Hematopoietic multipotent progenitor cell treated with erythropoietin and hydrocortisone succinate and interleukin-3 and kit ligand, for 4 days (in vitro differentiated cells): ENCODE measurements around the gene RFXAP.

Experiments
- DNase-seq: peaks from one replicate; pipeline ENCODE4 v3.0.0-alpha.2; 2015

Gene RFXAP

GRCh38 chr13:36818804-36819738 lies at the start of gene RFXAP:
RFXAP (plus strand) TSS chr13:36819222; CDS start chr13:36819358, 136 bp downstream.
- peak; percentile 95 for DNase-seq

- no peak for DNase-seq
Observed at GRCh38 chr13:36769545-36769944, 49.5 kb upstream of the RFXAP start.

GRCh38 chr13:36770741-36771140 lies 48.3 kb upstream of the RFXAP start:
- no peak for DNase-seq

- no peak for DNase-seq
Observed at GRCh38 chr13:36772853-36773252, 46.2 kb upstream of the RFXAP start.

GRCh38 chr13:36774931-36775330 lies 44.1 kb upstream of the RFXAP start:
- no peak for DNase-seq

GRCh38 chr13:36776175-36776574 lies 42.8 kb upstream of the RFXAP start:
- no peak for DNase-seq

- no peak for DNase-seq
Observed at GRCh38 chr13:36778083-36778671, 40.8 kb upstream of the RFXAP start.

GRCh38 chr13:36783890-36784289 lies 35.1 kb upstream of the RFXAP start:
- no peak for DNase-seq

GRCh38 chr13:36786175-36786574 lies 32.8 kb upstream of the RFXAP start:
- peak; percentile 16 for DNase-seq

GRCh38 chr13:36787181-36787580 lies 31.8 kb upstream of the RFXAP start:
- no peak for DNase-seq

- no peak for DNase-seq
Observed at GRCh38 chr13:36788276-36788675, 30.7 kb upstream of the RFXAP start.

GRCh38 chr13:36789061-36789460 lies 30.0 kb upstream of the RFXAP start:
- DNase-seq = peak; percentile 13

GRCh38 chr13:36789730-36790129 lies 29.3 kb upstream of the RFXAP start:
- DNase-seq = no peak

- no peak for DNase-seq
Observed at GRCh38 chr13:36794706-36795105, 24.3 kb upstream of the RFXAP start.

- DNase-seq = no peak
Observed at GRCh38 chr13:36795463-36795862, 23.6 kb upstream of the RFXAP start.

- no peak for DNase-seq
Observed at GRCh38 chr13:36796052-36796451, 23.0 kb upstream of the RFXAP start.

GRCh38 chr13:36801035-36801434 lies 18.0 kb upstream of the RFXAP start:
- DNase-seq = no peak

- no peak for DNase-seq
Observed at GRCh38 chr13:36804588-36804987, 14.4 kb upstream of the RFXAP start.

- no peak for DNase-seq
Observed at GRCh38 chr13:36806102-36806501, 12.9 kb upstream of the RFXAP start.

- DNase-seq = no peak
Observed at GRCh38 chr13:36807616-36808015, 11.4 kb upstream of the RFXAP start.

GRCh38 chr13:36813225-36813624 lies 5.8 kb upstream of the RFXAP start:
- DNase-seq = no peak

- peak; percentile 92 for DNase-seq
Observed at GRCh38 chr13:36814465-36814864, 4.6 kb upstream of the RFXAP start.

- DNase-seq = peak; percentile 75
Observed at GRCh38 chr13:36815062-36815461, 4.0 kb upstream of the RFXAP start.
